Activated CD4-positive, alpha-beta T cell treated with anti-CD3 and anti-CD28 coated beads for 4 hours (primary cell): ENCODE results near the gene PDE6A.

ENCODE experiments used
- DNase-seq, 2 donors: peaks; one replicate each; pipeline ENCODE4 v3.0.0-alpha.2; 2020

PDE6A gene

GRCh38 chr5:149834246-149834855 is 110.2 kb downstream of the PDE6A start:
- DNase-seq, result peak; percentile 38 to 62

- no peak for DNase-seq
Observed at GRCh38 chr5:149833116-149833827, 111.3 kb downstream of the PDE6A start.

- DNase-seq, result no peak
Observed at GRCh38 chr5:149832636-149833035, 112.0 kb downstream of the PDE6A start.

- peak; percentile 14 to 26 for DNase-seq
Observed at GRCh38 chr5:149831492-149831891, 113.1 kb downstream of the PDE6A start.

GRCh38 chr5:149830579-149830978 is 114.0 kb downstream of the PDE6A start:
- DNase-seq, result no peak

GRCh38 chr5:149829954-149830353 is 114.6 kb downstream of the PDE6A start:
- no peak for DNase-seq

GRCh38 chr5:149828161-149829011 is 116.2 kb downstream of the PDE6A start:
- peak; percentile 75 to 85 for DNase-seq

GRCh38 chr5:149827546-149827945 is 117.0 kb downstream of the PDE6A start:
- no peak for DNase-seq

- DNase-seq, result no peak
Observed at GRCh38 chr5:149827086-149827485, 117.5 kb downstream of the PDE6A start.

- no peak for DNase-seq
Observed at GRCh38 chr5:149826574-149826973, 118.0 kb downstream of the PDE6A start.

GRCh38 chr5:149824846-149825245 is 119.7 kb downstream of the PDE6A start:
- no peak for DNase-seq

- no peak for DNase-seq
Observed at GRCh38 chr5:149824120-149824519, 120.5 kb downstream of the PDE6A start.

- DNase-seq, result no peak
Observed at GRCh38 chr5:149823375-149823774, 121.2 kb downstream of the PDE6A start.

GRCh38 chr5:149822301-149822700 is 122.3 kb downstream of the PDE6A start:
- DNase-seq, result no peak

GRCh38 chr5:149820536-149821510 is 123.8 kb downstream of the PDE6A start:
- DNase-seq, result no peak

GRCh38 chr5:149820012-149820411 is 124.6 kb downstream of the PDE6A start:
- no peak for DNase-seq

- no peak for DNase-seq
Observed at GRCh38 chr5:149818116-149818515, 126.5 kb downstream of the PDE6A start.

- DNase-seq, result no peak
Observed at GRCh38 chr5:149817539-149818060, 127.0 kb downstream of the PDE6A start.

GRCh38 chr5:149816661-149817060 is 127.9 kb downstream of the PDE6A start:
- DNase-seq, result no peak

GRCh38 chr5:149811453-149811852 is 133.1 kb downstream of the PDE6A start:
- no peak for DNase-seq

GRCh38 chr5:149810856-149811255 is 133.7 kb downstream of the PDE6A start:
- no peak for DNase-seq
